A673 (cell line): Measurements from ENCODE around the gene PCYT1A.

Source experiments
- EZH2 ChIP-seq: fragments of 200-600 bp; sonication (generic); IDR thresholded peaks from 2 replicates; pipeline ENCODE4 v1.6.1; 2017; ENCODE audit warnings: borderline replicate concordance, low read depth, mild to moderate bottlenecking, mixed read lengths, antibody characterized with exemption, low read length; ENCODE audit not compliant: poor library complexity, severe bottlenecking
- TF ChIP-seq, protein P1 (sequence below): fragments of 300-800, 200-600 bp; sonication (generic); conservative IDR thresholded peaks from 2 replicates; pipeline ENCODE4 v1.5.1; 2017; ENCODE audit warnings: low read depth, mild to moderate bottlenecking, antibody characterized with exemption, low read length, moderate library complexity, mixed read lengths

DNA sequence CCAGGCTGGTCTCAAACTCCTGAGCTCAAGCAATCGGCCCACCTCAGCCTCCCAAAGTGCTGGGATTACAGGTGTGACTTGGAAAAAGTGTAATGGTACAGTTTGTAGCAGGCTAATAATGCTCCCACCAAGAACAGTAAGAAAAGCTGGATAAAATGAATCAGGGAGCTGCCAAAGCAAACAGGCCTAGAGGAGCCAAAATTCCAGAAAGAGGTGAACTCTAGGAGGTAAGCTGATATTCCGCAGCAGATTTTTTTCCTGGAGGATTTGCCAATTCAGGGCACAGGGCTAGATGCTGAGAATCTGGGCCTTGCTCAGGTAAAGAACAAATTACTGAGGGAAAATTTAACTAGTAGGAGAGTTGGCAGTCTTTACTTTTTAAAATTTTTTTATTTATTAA is 11.0 kb upstream of the PCYT1A start:
- TF ChIP-seq, protein P1, sequence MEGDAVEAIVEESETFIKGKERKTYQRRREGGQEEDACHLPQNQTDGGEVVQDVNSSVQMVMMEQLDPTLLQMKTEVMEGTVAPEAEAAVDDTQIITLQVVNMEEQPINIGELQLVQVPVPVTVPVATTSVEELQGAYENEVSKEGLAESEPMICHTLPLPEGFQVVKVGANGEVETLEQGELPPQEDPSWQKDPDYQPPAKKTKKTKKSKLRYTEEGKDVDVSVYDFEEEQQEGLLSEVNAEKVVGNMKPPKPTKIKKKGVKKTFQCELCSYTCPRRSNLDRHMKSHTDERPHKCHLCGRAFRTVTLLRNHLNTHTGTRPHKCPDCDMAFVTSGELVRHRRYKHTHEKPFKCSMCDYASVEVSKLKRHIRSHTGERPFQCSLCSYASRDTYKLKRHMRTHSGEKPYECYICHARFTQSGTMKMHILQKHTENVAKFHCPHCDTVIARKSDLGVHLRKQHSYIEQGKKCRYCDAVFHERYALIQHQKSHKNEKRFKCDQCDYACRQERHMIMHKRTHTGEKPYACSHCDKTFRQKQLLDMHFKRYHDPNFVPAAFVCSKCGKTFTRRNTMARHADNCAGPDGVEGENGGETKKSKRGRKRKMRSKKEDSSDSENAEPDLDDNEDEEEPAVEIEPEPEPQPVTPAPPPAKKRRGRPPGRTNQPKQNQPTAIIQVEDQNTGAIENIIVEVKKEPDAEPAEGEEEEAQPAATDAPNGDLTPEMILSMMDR = no peak
- no peak for TF ChIP-seq EZH2
